ENCODE results near the gene ZFP37. TPM values are rescaled to one million over a fixed set of nuclear protein-coding genes. Genes with fewer than 3 reads are reported as not detected.

Gene ZFP37
- 1.1 and 2.1 TPM in 2 replicates for total RNA-seq

DNA sequence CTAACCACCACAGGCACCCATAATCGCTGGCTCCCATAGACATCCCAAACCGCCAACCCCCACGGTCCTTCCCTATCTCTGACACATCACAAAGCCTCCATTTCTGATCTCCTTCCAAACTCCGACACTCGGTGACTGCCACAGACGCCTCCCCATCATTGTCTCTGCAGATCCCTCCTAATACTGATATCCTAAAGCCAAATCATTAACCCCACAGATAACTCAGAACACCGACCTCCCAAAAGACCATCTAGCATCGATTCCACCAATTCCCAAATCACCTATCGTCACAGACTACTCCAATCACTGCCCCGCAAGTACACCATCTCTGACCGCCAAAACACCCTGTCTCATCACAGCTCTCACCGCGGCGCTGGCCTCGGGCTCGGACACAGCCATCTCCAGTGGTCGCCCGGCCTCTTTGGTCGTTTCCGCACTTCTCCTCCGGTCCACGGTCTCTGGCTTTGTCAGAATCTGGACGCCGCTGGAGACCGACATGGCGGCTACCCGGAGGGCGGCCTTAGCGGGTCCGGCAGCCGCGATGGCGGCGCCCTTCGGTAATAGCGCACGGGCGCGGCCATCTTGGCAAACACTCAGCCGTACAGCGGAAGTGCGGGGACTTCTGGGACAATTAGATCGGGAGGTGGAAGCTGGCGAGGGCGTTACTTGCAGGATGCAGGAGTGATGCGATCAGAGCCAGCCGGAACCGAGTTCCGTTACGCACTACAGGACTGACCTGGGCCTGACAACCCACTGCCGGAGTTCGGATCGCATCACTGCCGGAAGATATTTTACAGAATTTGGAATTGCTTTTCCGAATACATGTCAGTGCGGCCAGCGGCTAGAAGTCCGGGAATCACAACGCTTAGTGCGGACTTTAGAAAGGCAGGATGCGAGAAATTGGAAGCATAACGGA is at the start of gene ZFP37:
Gene ZFP37 (minus strand): TSS at position 534 of the 916 bp plus-strand sequence. CDS start 36 bp downstream, at position 498.

DNA sequence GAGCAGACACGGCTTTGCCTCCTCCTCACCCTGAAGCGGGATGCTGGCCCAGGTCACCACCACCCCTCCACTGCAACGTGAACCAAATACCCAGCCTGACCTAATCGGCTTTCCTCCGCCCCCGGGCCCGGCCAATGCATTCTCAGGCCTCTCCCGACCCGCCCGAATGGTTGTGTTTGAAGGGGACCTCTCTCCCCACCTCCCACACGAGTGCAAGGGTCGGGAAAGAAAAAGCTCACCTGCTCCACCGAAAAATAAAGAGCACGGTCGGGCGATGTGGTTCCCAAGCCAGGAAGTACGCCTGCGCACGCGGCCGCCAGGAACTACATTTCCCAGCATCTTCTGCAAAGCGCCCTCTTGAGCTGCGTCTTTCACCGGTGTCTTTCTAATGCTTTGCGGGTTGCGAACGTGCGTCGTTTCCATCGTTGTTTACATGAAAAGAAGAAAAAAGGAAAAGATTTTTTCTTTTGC is 44.6 kb downstream of the ZFP37 start, which contains the start of gene ZNF883:
Gene ZNF883 (minus strand): TSS at position 282 of the 471 bp plus-strand sequence.

Other genes with a start within 250 kb of the ZFP37 start
- not detected in 2 replicates for gene SLC46A2, start 165.8 kb downstream of the ZFP37 start, total RNA-seq
- gene ZNF883, start 44.5 kb downstream of the ZFP37 start, total RNA-seq, result under 0.01 and 0.22 TPM in 2 replicates
- 14.6 and 24.3 TPM in 2 replicates for gene SLC31A2, start 94.3 kb upstream of the ZFP37 start, total RNA-seq
- 25.4 and 35.5 TPM in 2 replicates for gene FKBP15, start 164.6 kb upstream of the ZFP37 start, total RNA-seq
- gene SLC31A1, start 164.8 kb upstream of the ZFP37 start, total RNA-seq, result 44.2 and 102 TPM in 2 replicates
- gene CDC26, start 218.8 kb upstream of the ZFP37 start, total RNA-seq, result 14.4 and 24.8 TPM in 2 replicates
- gene PRPF4, start 218.9 kb upstream of the ZFP37 start, total RNA-seq, result 22.8 and 50.7 TPM in 2 replicates
- gene RNF183, start 246.7 kb upstream of the ZFP37 start, total RNA-seq, result not detected in 2 replicates